Measurements from ENCODE around the gene SUPT6H. TPM values are rescaled to one million over a fixed set of nuclear protein-coding genes. Genes with fewer than 3 reads are reported as not detected.
A peak's percentile ranks its signal among the peaks of the same experiment; 100 is the strongest.

Gene SUPT6H
- total and polyA plus RNA-seq, 2 donors (not counting 1 experiment from before 2014, with no cell fraction given): 35.8 to 110 TPM

DNA sequence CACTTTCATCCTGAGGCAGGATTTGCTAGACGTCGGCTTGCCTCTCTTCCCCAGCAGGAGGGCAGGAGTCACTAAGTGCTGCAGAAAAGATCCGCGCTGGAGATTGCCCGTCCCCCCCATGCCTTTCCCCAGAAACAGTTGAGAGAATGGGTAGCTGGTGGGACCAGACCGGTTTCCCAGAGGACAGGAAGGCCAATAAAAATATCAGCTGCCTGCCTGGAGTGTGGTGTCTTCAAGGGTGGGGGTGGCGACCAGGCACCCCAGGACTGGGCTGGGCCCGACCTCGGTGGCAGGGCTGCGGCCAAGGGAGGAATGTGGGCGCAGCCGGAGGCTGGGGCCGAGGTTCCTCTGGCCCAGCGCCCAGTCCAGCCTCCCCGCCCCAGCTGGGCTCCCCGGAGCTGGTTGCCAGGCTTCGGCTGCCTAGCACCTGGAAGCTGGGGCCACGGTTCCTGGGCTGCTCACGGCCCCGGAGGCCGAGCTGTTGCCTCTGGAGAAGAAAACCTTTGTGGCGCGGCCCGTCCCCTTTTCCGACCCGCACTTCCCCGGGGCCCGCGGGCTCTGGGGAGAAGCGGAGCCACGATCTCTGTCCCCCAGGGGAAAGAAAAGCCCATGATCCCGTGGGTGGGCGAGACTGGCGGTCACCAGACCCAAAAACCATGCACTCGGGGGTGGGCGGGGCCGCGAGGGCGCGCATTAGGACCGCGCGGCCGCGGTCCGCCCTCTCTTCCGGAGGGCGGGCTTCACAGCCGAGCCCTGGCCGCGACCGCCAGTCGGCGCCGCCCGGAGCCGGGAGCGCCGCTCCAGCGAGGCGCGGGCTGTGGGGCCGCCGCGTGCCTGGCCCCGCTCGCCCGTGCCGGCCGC, 81.5 kb downstream of the SUPT6H start, which contains the start of gene TRAF4:
Gene TRAF4, plus strand, starts transcription at position 769 of the 861 bp plus-strand sequence. CDS start 102 bp downstream, outside the sequence.
- intact Hi-C loops (cut with micrococcal nuclease): loop anchor here (1.0 kb wide), 1 partner anchor 15 kb away; the partner anchor contains the start of gene NEK8
- 2% methylated on average over 69 of the region's 70 CpGs for WGBS (ENCODE audit: insufficient coverage)
- peaks cover 0 to 28% of the 10 kb centered on the region in 2 experiments for H3K36me3 ChIP-seq (replicated peaks in 1 of 2; ENCODE audit: control extremely low read depth in 1 of 2, control insufficient read depth in 1 of 2, extremely low read depth in 1 of 2, insufficient read depth in 2 of 2, low read length in 1 of 2)
- H4K20me1 ChIP-seq (ENCODE audit: control insufficient read depth, insufficient read depth, low read length, poor library complexity, severe bottlenecking): peaks cover 44% of the 10 kb centered on the region
- peak within 1 kb of the TSS; percentile 58 for H2AFZ ChIP-seq (ENCODE audit: insufficient read depth, low read depth, low read length, poor library complexity, severe bottlenecking)
- peak within 1 kb of the TSS; percentile 86 to 100 for H3K27ac ChIP-seq (ENCODE audit: low read length in 2 of 2)
- no peaks in the 10 kb centered on the region for H3K27me3 Mint-ChIP-seq
- TF ChIP-seq CTCF (IDR thresholded peaks at IDR 0.05) (no peak), EZH2 (IDR thresholded peaks at IDR 0.05; ENCODE audit: borderline replicate concordance, insufficient read depth, low read depth, low read length, poor library complexity, severe bottlenecking) (no peak)
- peak within 1 kb of the TSS; percentile 94 for H3K27ac Mint-ChIP-seq
- H3K4me1 Mint-ChIP-seq: peaks cover 63% of the 10 kb centered on the region
- DNase-seq (peak; percentile 94), ATAC-seq (ENCODE audit: low read depth) (peak; percentile 72)
- H3K79me2 ChIP-seq (ENCODE audit: control insufficient read depth, insufficient read depth, low read length): peaks cover 58% of the 10 kb centered on the region
- H3K4me2 ChIP-seq (replicated peaks; ENCODE audit: low read depth, low read length, poor library complexity, severe bottlenecking): peak within 1 kb of the TSS; percentile 88
- CTCF ChIA-PET: interaction anchor here (0.6 to 18.9 kb wide), 4 partner anchors 17 to 219 kb away, joined by 3 to 1020 read pairs (median 3); partner anchors contain the start of genes NEK8, RPL23A and TLCD1
- no peaks in the 10 kb centered on the region for H3K9me3 Mint-ChIP-seq (ENCODE audit: insufficient read depth)
- peak within 1 kb of the TSS; percentile 94 for H3K4me3 Mint-ChIP-seq
- POLR2A ChIA-PET: interaction anchor here (0.6 to 16.2 kb wide), 5 partner anchors 14 to 208 kb away, joined by 3 to 511 read pairs (median 6); partner anchors contain the start of genes NEK8, PHF12, RPL23A and TLCD1
- H3K4me3 ChIP-seq (ENCODE audit: control extremely low read depth in 1 of 5, extremely low read depth in 1 of 5, insufficient read depth in 1 of 5, low read depth in 2 of 5, low read length in 4 of 5): peak within 1 kb of the TSS; percentile 58 to 98 (median 88)
- peaks cover 0 to 16% (median 0%) of the 10 kb centered on the region in 3 donors for H3K9me3 ChIP-seq (ENCODE audit: control extremely low read depth in 1 of 3, control insufficient read depth in 2 of 3, insufficient read depth in 1 of 3, low read length in 2 of 3)
- H3K9ac ChIP-seq (ENCODE audit: low read length): peak within 1 kb of the TSS; percentile 87
- H3K27me3 ChIP-seq (replicated peaks in 1 of 4; ENCODE audit: control extremely low read depth in 1 of 4, control insufficient read depth in 3 of 4, insufficient read depth in 4 of 4, low read length in 3 of 4): no peaks in the 10 kb centered on the region
- peaks cover 75 to 79% of the 10 kb centered on the region in 2 donors for H3K4me1 ChIP-seq (ENCODE audit: control insufficient read depth in 2 of 2, insufficient read depth in 2 of 2, low read length in 2 of 2)
